LNCAP (cell line): ENCODE results near the gene PPP2R3C.

Source experiments
- TF ChIP-seq, protein P1 (sequence below): fragments of 450-650 bp; IDR thresholded peaks from 2 replicates; pipeline ENCODE4 v1.5.1; 2017; ENCODE audit warnings: mild to moderate bottlenecking

The PPP2R3C gene

DNA sequence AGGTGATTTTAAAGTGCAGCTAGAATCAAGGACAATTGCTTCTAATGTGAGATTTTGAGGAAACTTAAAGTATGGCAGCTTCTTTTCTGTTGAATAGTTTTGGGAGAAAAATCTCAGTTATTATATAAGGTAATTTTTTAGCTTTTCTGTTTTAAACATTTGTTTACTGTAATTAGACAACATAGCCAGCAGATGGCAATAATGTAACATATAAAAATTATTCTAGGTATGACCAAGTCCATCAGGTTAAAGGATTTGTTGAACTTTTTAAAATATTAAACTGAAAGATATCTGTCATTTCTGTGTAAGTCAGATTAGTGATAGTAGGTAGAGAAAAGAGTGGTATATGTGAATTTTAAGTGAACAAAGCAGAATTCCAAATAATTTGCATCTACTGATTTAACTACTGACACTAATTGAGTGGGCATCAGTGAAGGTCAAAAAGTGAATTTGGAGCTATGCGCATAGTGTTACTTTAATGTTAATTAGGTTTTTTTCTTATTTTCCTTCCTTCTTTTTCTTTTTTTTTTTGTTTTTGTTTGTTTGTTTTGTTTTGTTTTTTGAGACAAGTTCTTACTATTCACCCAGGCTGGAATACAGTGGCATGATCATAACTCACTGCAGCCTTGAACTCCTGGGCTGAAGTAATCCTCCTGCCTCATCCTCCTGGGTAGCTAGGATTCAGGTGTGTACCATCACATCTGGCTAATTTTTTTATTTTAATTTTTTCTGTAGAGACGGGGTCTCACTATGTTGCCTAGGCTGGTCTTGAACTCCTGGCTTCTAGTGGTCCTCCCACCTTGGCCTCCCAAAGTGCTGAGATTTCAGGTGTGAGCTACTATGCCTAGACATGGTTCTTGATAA lies 19.2 kb upstream of the PPP2R3C start:
- TF ChIP-seq, protein P1, sequence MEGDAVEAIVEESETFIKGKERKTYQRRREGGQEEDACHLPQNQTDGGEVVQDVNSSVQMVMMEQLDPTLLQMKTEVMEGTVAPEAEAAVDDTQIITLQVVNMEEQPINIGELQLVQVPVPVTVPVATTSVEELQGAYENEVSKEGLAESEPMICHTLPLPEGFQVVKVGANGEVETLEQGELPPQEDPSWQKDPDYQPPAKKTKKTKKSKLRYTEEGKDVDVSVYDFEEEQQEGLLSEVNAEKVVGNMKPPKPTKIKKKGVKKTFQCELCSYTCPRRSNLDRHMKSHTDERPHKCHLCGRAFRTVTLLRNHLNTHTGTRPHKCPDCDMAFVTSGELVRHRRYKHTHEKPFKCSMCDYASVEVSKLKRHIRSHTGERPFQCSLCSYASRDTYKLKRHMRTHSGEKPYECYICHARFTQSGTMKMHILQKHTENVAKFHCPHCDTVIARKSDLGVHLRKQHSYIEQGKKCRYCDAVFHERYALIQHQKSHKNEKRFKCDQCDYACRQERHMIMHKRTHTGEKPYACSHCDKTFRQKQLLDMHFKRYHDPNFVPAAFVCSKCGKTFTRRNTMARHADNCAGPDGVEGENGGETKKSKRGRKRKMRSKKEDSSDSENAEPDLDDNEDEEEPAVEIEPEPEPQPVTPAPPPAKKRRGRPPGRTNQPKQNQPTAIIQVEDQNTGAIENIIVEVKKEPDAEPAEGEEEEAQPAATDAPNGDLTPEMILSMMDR: peak; percentile 34; the same call in 1 of the 2 replicates

DNA sequence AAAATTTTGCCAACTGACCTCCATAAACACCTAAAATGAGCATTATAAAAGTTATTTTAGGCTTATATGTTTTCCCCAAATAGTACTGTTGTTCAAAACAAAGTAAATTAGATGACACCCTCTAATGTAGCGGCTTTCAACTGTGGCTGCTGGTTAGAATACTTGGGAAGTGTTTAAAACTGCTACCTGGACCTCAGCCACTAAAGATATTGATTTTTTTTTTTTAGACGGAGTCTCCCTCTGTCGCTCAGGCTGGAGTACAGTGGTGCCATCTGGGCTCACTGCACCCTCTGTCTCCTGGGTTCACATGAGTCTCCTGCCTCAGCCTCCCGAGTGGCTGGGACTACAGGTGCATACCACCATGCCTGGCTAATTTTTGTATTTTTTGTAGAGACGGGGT lies 16.8 kb upstream of the PPP2R3C start:
- TF ChIP-seq, protein P1: no peak

DNA sequence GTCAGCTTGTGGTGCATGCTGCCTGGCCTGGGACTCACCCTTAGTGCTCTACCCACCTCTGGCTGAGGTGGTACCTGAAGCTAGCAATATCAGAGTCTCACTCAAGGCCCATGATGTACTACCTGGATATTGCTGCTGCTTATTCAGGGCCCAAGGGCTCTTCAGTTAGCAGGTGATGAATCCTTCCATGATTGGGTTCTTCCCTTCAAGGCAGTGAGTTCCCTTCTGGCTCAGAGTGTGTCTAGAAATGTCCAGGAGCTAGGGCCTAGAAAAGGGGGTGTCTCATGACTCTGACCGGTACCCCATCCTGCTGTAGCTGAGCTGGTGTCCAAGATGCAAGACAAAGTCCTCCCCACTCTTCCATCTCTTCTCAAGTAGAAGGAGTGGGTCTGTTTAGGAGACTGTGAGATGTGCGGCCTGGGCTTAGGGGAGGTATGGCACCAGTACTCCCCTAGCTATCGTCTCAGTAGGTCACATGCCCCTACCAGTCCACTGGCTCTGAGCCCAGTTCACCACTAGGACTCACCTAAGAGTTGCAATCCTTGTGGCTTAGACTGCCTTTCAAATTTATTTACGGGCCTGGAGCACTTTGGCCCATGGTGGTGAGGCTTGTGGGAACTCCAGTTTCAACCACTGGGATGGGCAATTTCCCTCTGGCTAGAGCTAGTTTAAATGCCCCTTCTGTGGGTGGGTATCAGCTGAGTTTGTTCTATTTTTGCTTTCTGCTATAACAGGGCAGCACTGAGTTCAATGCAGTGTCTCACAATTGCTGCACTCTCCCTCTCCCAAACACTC lies 12.7 kb upstream of the PPP2R3C start:
- TF ChIP-seq, protein P1: no peak

DNA sequence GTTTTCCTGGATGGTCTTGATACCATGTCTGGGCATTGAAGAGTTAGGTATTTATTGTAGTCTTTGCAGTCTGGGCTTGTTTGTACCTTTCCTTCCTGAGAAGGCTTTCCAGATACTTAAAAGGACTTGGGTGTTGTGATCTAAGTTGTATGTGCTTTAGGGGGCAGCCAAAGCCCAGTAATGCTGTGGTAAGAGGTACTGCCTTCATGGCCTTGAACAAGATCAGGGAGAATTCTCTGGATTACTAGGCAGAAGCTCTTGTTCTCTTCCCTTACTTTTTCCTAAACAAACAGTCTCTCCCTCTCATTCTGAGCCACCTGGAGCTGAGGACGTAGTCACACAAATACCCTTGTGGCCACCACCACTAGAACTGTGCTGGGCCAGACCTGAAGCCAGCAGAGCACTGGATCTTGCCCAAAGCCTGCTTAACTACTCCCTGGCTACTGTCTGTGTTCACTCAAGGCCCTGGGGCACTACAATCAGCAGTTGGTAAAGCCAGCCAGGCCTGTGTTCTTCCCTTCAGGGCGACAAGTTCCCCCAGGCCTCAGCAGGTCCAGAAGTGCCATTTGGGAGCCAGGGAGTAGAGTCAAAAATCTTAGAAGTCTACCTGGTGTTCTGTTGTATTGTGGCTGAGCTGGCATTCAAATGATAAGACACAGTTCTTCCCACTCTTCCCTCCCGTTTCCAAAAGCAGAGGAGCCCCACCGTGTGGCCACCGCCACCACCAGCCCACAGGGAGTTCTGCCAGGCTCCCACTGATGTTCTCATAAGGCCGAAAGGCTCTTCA lies 11.9 kb upstream of the PPP2R3C start:
- TF ChIP-seq, protein P1: no peak

DNA sequence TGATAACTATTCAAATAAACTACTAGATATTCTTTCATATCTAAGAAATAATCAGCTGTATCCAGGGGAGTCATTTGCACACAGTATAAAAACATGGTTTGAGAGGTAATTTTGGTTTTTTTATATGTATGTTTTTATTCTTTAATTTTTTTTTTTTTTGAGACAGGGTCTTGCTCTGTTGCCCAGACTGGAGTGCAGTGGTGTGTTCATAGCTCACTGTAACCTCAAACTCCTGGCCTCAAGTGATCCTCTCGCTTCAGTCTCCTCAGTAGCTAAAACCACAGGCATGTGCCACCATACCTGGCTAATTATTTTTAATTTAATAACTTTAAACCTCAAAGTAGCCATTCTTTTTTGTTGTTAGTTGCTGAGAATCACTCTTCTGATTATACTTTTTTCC lies 2.3 kb upstream of the PPP2R3C start:
- TF ChIP-seq, protein P1: no peak

DNA sequence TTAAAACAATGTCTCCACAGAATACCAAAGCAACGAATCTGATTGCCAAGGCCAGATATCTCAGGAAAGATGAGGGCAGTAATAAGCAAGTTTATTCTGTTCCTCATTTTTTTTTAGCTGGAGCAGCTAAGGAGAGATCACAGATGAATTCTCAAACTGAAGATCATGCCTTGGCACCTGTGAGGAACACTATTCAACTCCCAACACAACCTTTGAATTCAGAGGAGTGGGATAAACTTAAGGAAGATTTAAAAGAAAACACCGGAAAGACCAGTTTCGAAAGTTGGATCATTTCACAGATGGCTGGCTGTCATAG lies 1.6 kb upstream of the PPP2R3C start:
- TF ChIP-seq, protein P1: no peak

DNA sequence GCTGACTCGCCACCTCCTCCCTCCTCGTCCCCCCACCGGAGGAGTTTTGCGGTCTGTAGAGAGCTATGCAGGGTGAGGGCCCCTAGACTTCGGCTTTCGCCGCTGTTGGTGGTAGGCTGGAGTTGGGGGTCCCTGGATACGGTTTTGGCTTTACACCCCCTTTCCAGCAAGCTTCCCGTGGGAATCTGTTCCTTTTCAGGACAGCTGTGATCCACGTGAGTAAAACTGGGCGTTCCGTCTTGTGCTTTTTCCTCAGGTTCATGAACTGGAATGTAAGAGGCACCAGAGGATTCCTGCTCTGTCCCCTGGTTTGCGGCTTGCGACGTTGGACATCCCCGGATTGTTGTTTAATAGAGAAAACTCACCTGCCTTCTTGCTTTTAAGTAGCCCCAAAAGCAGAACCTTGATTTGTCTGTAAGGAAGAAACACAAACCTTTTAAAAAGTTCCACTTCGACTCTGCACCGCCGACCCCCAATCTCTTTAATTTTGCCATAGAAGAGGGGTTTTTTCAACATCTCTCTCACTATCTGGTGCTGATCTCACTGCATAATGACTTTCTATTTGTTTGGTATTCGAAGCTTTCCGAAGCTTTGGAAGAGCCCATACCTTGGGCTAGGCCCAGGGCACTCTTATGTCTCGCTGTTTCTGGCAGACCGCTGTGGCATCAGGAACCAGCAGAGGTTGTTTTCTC lies 1.1 kb upstream of the PPP2R3C start:
- TF ChIP-seq, protein P1: no peak
